HepG2 (cell line): ENCODE data around the gene BCAS4. TPM values are rescaled to one million over a fixed set of nuclear protein-coding genes. Genes with fewer than 3 reads are reported as not detected.

Experiments
- BCLAF1 ChIP-seq: fragments of 450-650 bp; IDR thresholded peaks from 2 replicates; pipeline ENCODE4 v1.6.1; 2017; ENCODE audit warnings: mild to moderate bottlenecking
- CC2D1A ChIP-seq: sonication (generic); formaldehyde crosslinking; IDR thresholded peaks from 2 replicates; pipeline ENCODE4 v1.8.1; 2023; ENCODE audit warnings: mild to moderate bottlenecking, missing genetic modification reagents
- HDAC6 ChIP-seq: fragments of 200-600 bp; sonication (generic); IDR thresholded peaks from 2 replicates; pipeline ENCODE4 v1.7.0; 2017; ENCODE audit warnings: mild to moderate bottlenecking, antibody characterized with exemption, low read length, low read depth
- HNRNPL ChIP-seq: fragments of 200-400 bp; formaldehyde crosslinking; IDR thresholded peaks from 2 replicates; pipeline ENCODE4 v1.6.1; 2017; ENCODE audit warnings: mild to moderate bottlenecking, low read depth, low read length
- HNRNPUL1 ChIP-seq: fragments of 200-400 bp; formaldehyde crosslinking; IDR thresholded peaks from 2 replicates; pipeline ENCODE4 v1.6.1; 2017; ENCODE audit warnings: low read depth, mild to moderate bottlenecking, low read length, moderate library complexity
- KLF13 ChIP-seq: sonication (generic); formaldehyde crosslinking; IDR thresholded peaks from 2 replicates; pipeline ENCODE4 v1.4.0; 2020; ENCODE audit warnings: mild to moderate bottlenecking, missing genetic modification reagents
- MED13 ChIP-seq: sonication (generic); formaldehyde crosslinking; IDR thresholded peaks from 2 replicates; pipeline ENCODE4 v1.5.0; 2020; ENCODE audit warnings: missing genetic modification reagents
- RARA ChIP-seq: IDR thresholded peaks from 2 replicates; pipeline ENCODE4 v1.6.1; 2016; ENCODE audit warnings: missing genetic modification reagents, missing compliant biosample characterization
- REL ChIP-seq: sonication (generic); formaldehyde crosslinking; conservative IDR thresholded peaks from 2 replicates; pipeline ENCODE4 v1.8.0; 2022; ENCODE audit warnings: mild to moderate bottlenecking, missing genetic modification reagents, moderate library complexity
- SIN3B ChIP-seq: fragments of 150-350 bp; IDR thresholded peaks from 2 replicates; pipeline ENCODE4 v1.6.1; 2014; ENCODE audit warnings: low read length
- SMAD9 ChIP-seq: sonication (generic); formaldehyde crosslinking; IDR thresholded peaks from 2 replicates; pipeline ENCODE4 v1.5.1; 2020; ENCODE audit warnings: mild to moderate bottlenecking, missing genetic modification reagents
- SP4 ChIP-seq: sonication (generic); formaldehyde crosslinking; IDR thresholded peaks from 2 replicates; pipeline ENCODE4 v1.8.1; 2023; ENCODE audit warnings: mild to moderate bottlenecking, missing genetic modification reagents
- TAF1 ChIP-seq: sonication (generic); formaldehyde crosslinking; IDR thresholded peaks from 2 replicates; pipeline ENCODE4 v1.4.0; 2020; ENCODE audit warnings: missing genetic modification reagents
- XBP1 ChIP-seq: sonication (generic); formaldehyde crosslinking; IDR thresholded peaks from 2 replicates; pipeline ENCODE4 v1.5.0; 2020; ENCODE audit warnings: missing genetic modification reagents
- ZEB1 ChIP-seq: IDR thresholded peaks from 2 replicates; pipeline ENCODE4 v1.6.1; 2012; ENCODE audit warnings: mild to moderate bottlenecking, low read depth, inconsistent platforms; ENCODE audit not compliant: insufficient replicate concordance
- ZFP1 ChIP-seq: IDR thresholded peaks from 2 replicates; pipeline ENCODE4 v1.6.1; 2016
- ZFX ChIP-seq: sonication (generic); formaldehyde crosslinking; IDR thresholded peaks from 2 replicates; pipeline ENCODE4 v1.4.0; 2020; ENCODE audit warnings: mild to moderate bottlenecking, low read depth, missing genetic modification reagents, moderate library complexity
- ZNF143 ChIP-seq: sonication (generic); formaldehyde crosslinking; IDR thresholded peaks from 2 replicates; pipeline ENCODE4 v1.4.0; 2020; ENCODE audit warnings: missing genetic modification reagents
- ZNF234 ChIP-seq: sonication (generic); formaldehyde crosslinking; conservative IDR thresholded peaks from 2 replicates; pipeline ENCODE4 v1.5.1; 2020; ENCODE audit warnings: mild to moderate bottlenecking, missing genetic modification reagents
- ZNF256 ChIP-seq: sonication (generic); formaldehyde crosslinking; conservative IDR thresholded peaks from 2 replicates; pipeline ENCODE4 v1.4.0; 2020; ENCODE audit warnings: missing genetic modification reagents
- ZNF282 ChIP-seq: fragments of 450-650 bp; IDR thresholded peaks from 2 replicates; pipeline ENCODE4 v1.6.1; 2018; ENCODE audit not compliant: partially characterized antibody
- ZNF543 ChIP-seq: sonication (generic); formaldehyde crosslinking; IDR thresholded peaks from 2 replicates; pipeline ENCODE4 v1.4.0; 2020; ENCODE audit warnings: mild to moderate bottlenecking, missing genetic modification reagents
- ZNF713 ChIP-seq: sonication (generic); formaldehyde crosslinking; IDR thresholded peaks from 2 replicates; pipeline ENCODE4 v1.4.0; 2020; ENCODE audit warnings: mild to moderate bottlenecking, missing genetic modification reagents
- ZNF780A ChIP-seq: sonication (generic); formaldehyde crosslinking; IDR thresholded peaks from 2 replicates; pipeline ENCODE4 v1.8.0; 2022; ENCODE audit warnings: mild to moderate bottlenecking, missing genetic modification reagents, moderate library complexity
- polyA plus RNA-seq, 8 experiments: library from polyadenylated mRNA; depleted of rRNA in 3 of 8; stranded (reverse) in 7 of 8; unstranded in 1 of 8; fragments of >200 nt; fragmentation: Illumina TruSeq in 4 of 8; extraction: Trizol in 4 of 8; gene quantifications; 2 replicates each; pipeline versions ENCODE4 v1.2.1 to v1.2.3, GENCODE V29; 2011 to 2016; ENCODE audit warnings: low read depth in 4 of 8, missing spikeins in 1 of 8, mixed read lengths in 1 of 8; ENCODE audit not compliant: insufficient read depth in 1 of 8
- total RNA-seq, 5 experiments: library from RNA; depleted of rRNA; stranded (reverse); fragments of >200 nt; fragmentation: Illumina TruSeq; extraction: Trizol; gene quantifications; 2 replicates each; pipeline ENCODE4 v1.2.3, GENCODE V29; 2016; ENCODE audit warnings: low read depth in 1 of 5
- TF ChIP-seq, protein P1 (sequence below): sonication (generic); formaldehyde crosslinking; IDR thresholded peaks from 2 replicates; pipeline ENCODE4 v1.8.1; 2022; ENCODE audit warnings: mild to moderate bottlenecking, missing genetic modification reagents
- TF ChIP-seq, protein P2 (sequence below): sonication (generic); formaldehyde crosslinking; IDR thresholded peaks from 2 replicates; pipeline ENCODE4 v1.4.0; 2020; ENCODE audit warnings: low read depth, mild to moderate bottlenecking, missing genetic modification reagents

Gene BCAS4
- total and polyA plus RNA-seq, 2 of the 13 experiments (the other 11 are each of a cell fraction or from before 2014, with no cell fraction given), result 7.2 to 8.0 TPM

GRCh38 chr20:50790651-50791277 lies 4.1 kb upstream of the BCAS4 start (continued):
- no peak for TF ChIP-seq BCLAF1
- TF ChIP-seq, protein P1, sequence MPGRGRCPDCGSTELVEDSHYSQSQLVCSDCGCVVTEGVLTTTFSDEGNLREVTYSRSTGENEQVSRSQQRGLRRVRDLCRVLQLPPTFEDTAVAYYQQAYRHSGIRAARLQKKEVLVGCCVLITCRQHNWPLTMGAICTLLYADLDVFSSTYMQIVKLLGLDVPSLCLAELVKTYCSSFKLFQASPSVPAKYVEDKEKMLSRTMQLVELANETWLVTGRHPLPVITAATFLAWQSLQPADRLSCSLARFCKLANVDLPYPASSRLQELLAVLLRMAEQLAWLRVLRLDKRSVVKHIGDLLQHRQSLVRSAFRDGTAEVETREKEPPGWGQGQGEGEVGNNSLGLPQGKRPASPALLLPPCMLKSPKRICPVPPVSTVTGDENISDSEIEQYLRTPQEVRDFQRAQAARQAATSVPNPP (CRISPR knock-in tag), result peak; percentile 69; the same call in 1 of the 2 replicates
- peak; percentile 76 for TF ChIP-seq TAF1
- no peak for TF ChIP-seq ZNF282
- TF ChIP-seq ZNF256, result peak; percentile 90; the same call in 1 of the 2 replicates
- 0 out of 2 replicates have a peak, but pooled peaks have one; percentile 16 for TF ChIP-seq SIN3B
- TF ChIP-seq ZNF543 (CRISPR knock-in tag), result peak; percentile 92
- peak; percentile 90 for TF ChIP-seq HNRNPL
- TF ChIP-seq MED13, result peak; percentile 85
- TF ChIP-seq ZNF234 (CRISPR knock-in tag), result 0 out of 2 replicates have a peak, but pooled peaks have one; percentile 53
- peak; percentile 54 for TF ChIP-seq RARA (CRISPR knock-in tag)
- TF ChIP-seq ZFX, result peak; percentile 100
- no peak for TF ChIP-seq REL (CRISPR knock-in tag)
- TF ChIP-seq ZEB1, result no peak
- TF ChIP-seq KLF13 (CRISPR knock-in tag), result peak; percentile 75
- TF ChIP-seq XBP1, result 0 out of 2 replicates have a peak, but pooled peaks have one; percentile 75
- TF ChIP-seq HDAC6, result no peak
- no peak for TF ChIP-seq SMAD9 (CRISPR knock-in tag)
- peak; percentile 85 for TF ChIP-seq ZFP1 (CRISPR knock-in tag)
- TF ChIP-seq SP4 (CRISPR knock-in tag), result peak; percentile 86; the same call in 1 of the 2 replicates
- TF ChIP-seq, protein P2, sequence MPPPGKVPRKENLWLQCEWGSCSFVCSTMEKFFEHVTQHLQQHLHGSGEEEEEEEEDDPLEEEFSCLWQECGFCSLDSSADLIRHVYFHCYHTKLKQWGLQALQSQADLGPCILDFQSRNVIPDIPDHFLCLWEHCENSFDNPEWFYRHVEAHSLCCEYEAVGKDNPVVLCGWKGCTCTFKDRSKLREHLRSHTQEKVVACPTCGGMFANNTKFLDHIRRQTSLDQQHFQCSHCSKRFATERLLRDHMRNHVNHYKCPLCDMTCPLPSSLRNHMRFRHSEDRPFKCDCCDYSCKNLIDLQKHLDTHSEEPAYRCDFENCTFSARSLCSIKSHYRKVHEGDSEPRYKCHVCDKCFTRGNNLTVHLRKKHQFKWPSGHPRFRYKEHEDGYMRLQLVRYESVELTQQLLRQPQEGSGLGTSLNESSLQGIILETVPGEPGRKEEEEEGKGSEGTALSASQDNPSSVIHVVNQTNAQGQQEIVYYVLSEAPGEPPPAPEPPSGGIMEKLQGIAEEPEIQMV (CRISPR knock-in tag), result peak; percentile 95
- TF ChIP-seq ZNF780A (CRISPR knock-in tag), result no peak
- no peak for TF ChIP-seq HNRNPUL1
- peak; percentile 68 for TF ChIP-seq ZNF143 (CRISPR knock-in tag)
- peak; percentile 94; the same call in 1 of the 2 replicates for TF ChIP-seq ZNF713
- TF ChIP-seq CC2D1A (CRISPR knock-in tag), result 0 out of 2 replicates have a peak, but pooled peaks have one; percentile 82
